ENCODE results near the gene SLC25A27. TPM values are rescaled to one million over a fixed set of nuclear protein-coding genes. Genes with fewer than 3 reads are reported as not detected.
A peak's percentile ranks its signal among the peaks of the same experiment; 100 is the strongest.

SLC25A27 gene
- total RNA-seq, 1 experiment from 2014 or later, result 10.7 TPM

DNA sequence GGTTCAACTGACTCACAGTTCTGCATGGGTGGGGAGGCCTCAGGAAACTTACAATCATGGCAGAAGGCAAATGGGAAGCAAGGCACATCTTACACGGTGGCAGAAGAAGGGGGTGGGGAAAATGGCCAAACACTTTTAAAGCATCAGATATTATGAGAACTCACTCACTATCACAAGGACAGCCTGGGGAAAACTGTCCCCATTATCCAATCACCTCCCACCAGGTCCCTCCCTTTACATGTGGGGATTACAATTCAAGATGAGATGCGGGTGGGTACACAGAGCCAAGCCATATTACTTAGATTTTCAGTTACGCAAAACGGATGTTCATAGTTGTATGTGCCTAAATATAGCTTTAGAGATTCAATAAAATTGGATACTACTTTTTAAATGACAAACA is 25.8 kb upstream of the SLC25A27 start:
- no peak for ATAC-seq
- RAD21 ChIA-PET (ENCODE audit: low non-redundant PET in 1 of 2, low total read pairs in 2 of 2, uncharacterized antibody in 2 of 2, unreplicated experiment in 2 of 2), result no interaction called here

DNA sequence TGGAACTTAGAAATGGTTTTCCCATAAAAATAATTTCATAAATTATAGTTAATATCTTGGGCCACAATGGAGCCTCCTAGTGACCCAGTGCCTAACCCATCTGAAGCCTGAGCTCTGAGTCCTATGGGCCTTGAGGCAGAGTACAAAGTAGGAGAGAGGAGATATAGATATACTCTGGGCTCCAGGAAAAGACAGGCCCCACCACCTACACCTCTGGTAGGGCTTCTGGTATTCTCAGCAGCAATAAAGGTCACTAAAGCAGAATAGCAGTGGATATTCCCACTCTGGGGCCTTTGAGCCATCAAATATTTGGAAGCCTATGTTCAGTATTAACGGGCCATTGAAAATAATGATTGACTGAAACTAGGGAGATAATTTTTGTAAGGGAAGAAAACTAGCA is 24.3 kb upstream of the SLC25A27 start:
- CTCF ChIA-PET, result no interaction called here
- no peak overlapping the region for H3K9ac ChIP-seq (ENCODE audit: low read length)
- no peaks in the 10 kb centered on the region for H3K9me2 ChIP-seq (ENCODE audit: insufficient read depth)
- intact Hi-C loops (cut with micrococcal nuclease), result loop anchor here (5.0 kb wide), 2 partner anchors 406 to 536 kb away; no protein-coding TSS in a partner anchor
- H3K4me2 ChIP-seq (ENCODE audit: low read length), result no peak overlapping the region
- DNase-seq (ENCODE audit: low read depth, low spot score) (no peak), ATAC-seq (no peak)
- RAD21 ChIA-PET (ENCODE audit: low non-redundant PET in 1 of 2, low total read pairs in 2 of 2, uncharacterized antibody in 2 of 2, unreplicated experiment in 2 of 2), result no interaction called here
- no peak for TF ChIP-seq YY1 (IDR thresholded peaks at IDR 0.05; ENCODE audit: extremely low read depth, insufficient replicate concordance, low read depth, low read length)
- no peak overlapping the region for H3K27ac ChIP-seq (ENCODE audit: low read depth, low read length)
- H3K27me3 ChIP-seq (ENCODE audit: insufficient read depth, low read length), result no peaks in the 10 kb centered on the region
- no peaks in the 10 kb centered on the region for H3K79me2 ChIP-seq (ENCODE audit: insufficient read depth, low read length)
- no peaks in the 10 kb centered on the region for H3K4me1 ChIP-seq (ENCODE audit: control insufficient read depth in 1 of 2, insufficient read depth in 2 of 2, low read length in 2 of 2)
- no peak overlapping the region for H3K4me3 ChIP-seq (replicated peaks in 1 of 2; ENCODE audit: low read depth in 1 of 2, low read length in 2 of 2)
- H2AFZ ChIP-seq (ENCODE audit: low read depth, low read length, poor library complexity, severe bottlenecking), result no peak overlapping the region
- H3K36me3 ChIP-seq (ENCODE audit: control insufficient read depth in 1 of 2, insufficient read depth in 2 of 2, low read length in 2 of 2), result no peaks in the 10 kb centered on the region
- no peaks in the 10 kb centered on the region for H3K9me3 ChIP-seq (ENCODE audit: control insufficient read depth in 1 of 2, insufficient read depth in 1 of 2, low read depth in 1 of 2, low read length in 2 of 2)
- no peaks in the 10 kb centered on the region for H4K20me1 ChIP-seq (ENCODE audit: insufficient read depth)
- POLR2A ChIA-PET, result no interaction called here
- BruUV-seq (replicated peaks), result no TSS peak

More for the DNA sequence above, 25.8 kb upstream of the SLC25A27 start:
- DNase-seq (ENCODE audit: low read depth, low spot score), result no peak
- H3K4me2 ChIP-seq (ENCODE audit: low read length), result no peak overlapping the region
- intact Hi-C loops (cut with micrococcal nuclease), result loop anchor here (1.0 to 5.0 kb wide), 3 partner anchors 208 to 535 kb away; no protein-coding TSS in a partner anchor
- TF ChIP-seq, protein P1, sequence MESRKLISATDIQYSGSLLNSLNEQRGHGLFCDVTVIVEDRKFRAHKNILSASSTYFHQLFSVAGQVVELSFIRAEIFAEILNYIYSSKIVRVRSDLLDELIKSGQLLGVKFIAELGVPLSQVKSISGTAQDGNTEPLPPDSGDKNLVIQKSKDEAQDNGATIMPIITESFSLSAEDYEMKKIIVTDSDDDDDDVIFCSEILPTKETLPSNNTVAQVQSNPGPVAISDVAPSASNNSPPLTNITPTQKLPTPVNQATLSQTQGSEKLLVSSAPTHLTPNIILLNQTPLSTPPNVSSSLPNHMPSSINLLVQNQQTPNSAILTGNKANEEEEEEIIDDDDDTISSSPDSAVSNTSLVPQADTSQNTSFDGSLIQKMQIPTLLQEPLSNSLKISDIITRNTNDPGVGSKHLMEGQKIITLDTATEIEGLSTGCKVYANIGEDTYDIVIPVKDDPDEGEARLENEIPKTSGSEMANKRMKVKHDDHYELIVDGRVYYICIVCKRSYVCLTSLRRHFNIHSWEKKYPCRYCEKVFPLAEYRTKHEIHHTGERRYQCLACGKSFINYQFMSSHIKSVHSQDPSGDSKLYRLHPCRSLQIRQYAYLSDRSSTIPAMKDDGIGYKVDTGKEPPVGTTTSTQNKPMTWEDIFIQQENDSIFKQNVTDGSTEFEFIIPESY (IDR thresholded peaks at IDR 0.05; ENCODE audit: extremely low read depth, insufficient replicate concordance, low read length), result no peak
- H3K36me3 ChIP-seq (ENCODE audit: control insufficient read depth in 1 of 2, insufficient read depth in 2 of 2, low read length in 2 of 2), result no peaks in the 10 kb centered on the region
- no peaks in the 10 kb centered on the region for H4K20me1 ChIP-seq (ENCODE audit: insufficient read depth)
- no peak overlapping the region for H3K4me3 ChIP-seq (replicated peaks in 1 of 2; ENCODE audit: low read depth in 1 of 2, low read length in 2 of 2)
- no TSS peak for BruUV-seq (replicated peaks)
- CTCF ChIA-PET, result interaction anchor here (1.0 kb wide), 1 partner anchor 537 kb away, joined by 3 read pairs; no protein-coding TSS in a partner anchor
- no peaks in the 10 kb centered on the region for H3K4me1 ChIP-seq (ENCODE audit: control insufficient read depth in 1 of 2, insufficient read depth in 2 of 2, low read length in 2 of 2)
- POLR2A ChIA-PET, result no interaction called here
- no peaks in the 10 kb centered on the region for H3K79me2 ChIP-seq (ENCODE audit: insufficient read depth, low read length)
- H2AFZ ChIP-seq (ENCODE audit: low read depth, low read length, poor library complexity, severe bottlenecking), result peak overlapping the region; percentile 76
- no peak overlapping the region for H3K27ac ChIP-seq (ENCODE audit: low read depth, low read length)
- no peaks in the 10 kb centered on the region for H3K9me3 ChIP-seq (ENCODE audit: control insufficient read depth in 1 of 2, insufficient read depth in 1 of 2, low read depth in 1 of 2, low read length in 2 of 2)
- no peaks in the 10 kb centered on the region for H3K27me3 ChIP-seq (ENCODE audit: insufficient read depth, low read length)
- H3K9ac ChIP-seq (ENCODE audit: low read length), result no peak overlapping the region
- no peaks in the 10 kb centered on the region for H3K9me2 ChIP-seq (ENCODE audit: insufficient read depth)

Data from HCT116 (cell line).